GM20431 (cell line): Measurements from ENCODE around the gene ANGPTL2.

Experiments used
- in situ Hi-C: fragments of 300-500 bp; cut with MseI, MboI; formaldehyde crosslinking; loops from one replicate; pipeline ENCODE4 v1.15.0; 2020; ENCODE audit warnings: low sequenced_read_pairs; ENCODE audit not compliant: unreplicated experiment

The ANGPTL2 gene

GRCh38 chr9:127137640-127138360 lies 15.4 kb upstream of the ANGPTL2 start:
- in situ Hi-C loops = no loop called here

DNA sequence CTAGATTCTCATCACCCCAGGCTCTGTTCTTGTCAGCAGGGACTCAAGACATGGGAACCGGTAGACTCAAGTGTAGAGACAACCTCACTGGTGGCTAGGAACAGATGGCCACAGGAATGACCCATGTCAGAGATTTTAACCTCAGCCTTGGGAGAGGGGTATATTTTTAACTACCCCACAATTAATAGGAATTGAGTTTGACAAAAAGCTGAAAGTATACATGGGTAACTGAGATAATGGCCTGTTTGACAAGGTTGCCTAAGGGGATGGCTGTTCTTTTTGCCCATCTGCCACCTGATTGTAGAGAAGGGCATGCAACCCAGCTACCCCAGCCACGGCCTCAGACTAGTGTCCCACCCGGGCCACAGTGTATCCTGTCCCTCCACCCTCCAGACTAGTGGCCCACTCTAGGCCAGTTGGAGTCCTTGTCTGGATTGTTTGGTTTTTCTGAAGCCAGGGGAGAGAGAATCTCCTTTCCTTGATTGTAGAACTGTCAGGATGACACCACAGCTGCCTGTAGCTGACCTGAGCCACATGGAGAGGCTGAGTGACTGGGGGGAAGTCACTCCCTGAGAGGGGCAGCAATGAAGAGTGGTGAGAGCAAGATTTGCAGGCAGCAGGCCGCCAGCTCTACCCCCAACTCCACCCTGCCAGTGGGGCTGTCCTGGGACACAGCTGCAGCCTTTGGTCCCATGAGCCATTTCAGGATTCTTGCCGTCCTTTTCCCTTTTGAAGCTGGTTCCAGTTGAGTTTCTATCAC lies 14.6 kb upstream of the ANGPTL2 start:
- in situ Hi-C loops = no loop called here

DNA sequence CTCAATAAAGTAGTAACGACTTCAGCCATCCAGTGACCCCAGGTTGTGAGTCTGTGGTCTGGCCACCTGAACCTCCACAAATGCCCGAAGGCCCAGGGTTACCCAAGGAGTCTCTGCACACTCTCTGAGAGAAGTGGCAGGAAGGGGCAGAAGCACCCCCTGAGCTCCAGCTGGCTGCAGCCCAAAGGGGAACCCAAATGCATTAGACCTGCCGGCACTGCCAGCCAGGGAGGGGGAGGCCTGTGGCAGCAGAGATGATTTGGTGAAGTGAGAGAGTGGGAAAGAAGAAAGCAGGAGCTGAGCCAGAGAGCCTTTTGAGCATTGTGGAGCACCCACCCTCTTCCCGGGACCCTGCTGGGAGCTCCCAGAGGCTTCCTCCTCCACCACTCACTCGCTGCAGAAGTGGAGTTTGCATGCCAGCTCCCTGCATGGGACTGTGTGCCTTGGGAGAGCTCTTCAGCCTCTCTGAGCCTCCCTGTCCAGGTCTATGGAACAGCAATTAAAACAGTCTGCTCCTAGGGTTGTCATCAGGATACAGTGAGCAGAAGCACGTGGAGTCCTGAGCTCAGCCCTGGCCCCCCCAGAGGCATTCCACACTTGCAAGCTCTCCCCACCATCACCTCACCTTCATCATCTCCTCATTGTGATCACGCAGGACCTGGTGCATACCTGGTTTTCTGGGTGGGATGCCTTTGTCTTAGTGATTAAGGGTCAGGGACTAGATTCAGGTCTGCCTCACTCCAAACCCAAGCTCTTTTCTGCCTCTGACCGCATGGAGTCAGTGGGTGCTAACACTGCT lies 13.8 kb upstream of the ANGPTL2 start:
- in situ Hi-C loops = no loop called here

GRCh38 chr9:127135056-127135745 lies 12.8 kb upstream of the ANGPTL2 start:
- in situ Hi-C loops = no loop called here

- in situ Hi-C loops = no loop called here
These were observed 11.3 kb upstream of the ANGPTL2 start for GRCh38 chr9:127133739-127134167.

GRCh38 chr9:127132921-127133647 lies 10.6 kb upstream of the ANGPTL2 start:
- in situ Hi-C loops = no loop called here

- in situ Hi-C loops = no loop called here
These were observed 9.9 kb upstream of the ANGPTL2 start for GRCh38 chr9:127132375-127132774.

- in situ Hi-C loops = no loop called here
These were observed 9.4 kb upstream of the ANGPTL2 start for GRCh38 chr9:127131871-127132270.

DNA sequence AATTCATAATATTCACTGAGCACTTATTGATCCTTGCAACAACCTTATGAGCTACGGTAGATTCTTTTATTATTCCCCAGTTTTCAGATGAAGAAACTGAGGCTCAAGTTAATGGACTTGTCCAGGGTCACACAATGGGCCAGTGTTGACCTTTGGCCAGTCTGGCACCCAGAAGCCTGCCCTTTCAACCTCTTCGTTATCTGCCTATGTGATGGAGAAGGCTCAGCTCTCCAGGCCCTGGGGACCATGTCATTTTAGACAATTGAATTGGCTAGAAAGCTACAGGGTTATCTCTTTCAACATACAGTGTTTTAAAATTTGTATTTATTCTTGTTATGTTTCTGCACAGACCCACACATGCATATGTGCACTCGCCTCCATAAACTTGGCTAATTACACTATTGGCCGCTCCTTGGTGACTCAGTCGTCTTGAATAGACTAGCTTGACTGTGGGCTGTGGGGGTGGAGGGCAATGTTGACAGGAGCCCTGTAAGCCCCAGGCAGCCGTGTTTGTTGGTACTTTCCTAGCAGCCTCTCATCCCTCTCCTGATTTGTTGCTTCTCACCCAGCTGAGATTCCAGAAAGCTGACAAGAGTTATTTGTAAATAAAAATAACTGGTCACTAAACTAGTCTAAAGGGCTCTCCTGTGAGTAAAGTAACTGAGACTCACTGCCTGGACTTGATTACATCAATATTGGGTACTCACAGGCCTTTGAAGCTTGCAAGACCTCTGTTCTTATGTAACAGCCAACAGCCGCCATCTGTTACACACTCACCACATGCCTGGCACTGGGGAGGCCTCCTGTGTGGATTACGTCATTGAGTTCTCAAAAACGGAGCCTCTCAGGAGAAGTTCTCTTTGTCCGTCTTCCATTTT lies 8.5 kb upstream of the ANGPTL2 start:
- in situ Hi-C loops = no loop called here

GRCh38 chr9:127130235-127130634 lies 7.8 kb upstream of the ANGPTL2 start:
- in situ Hi-C loops = no loop called here

DNA sequence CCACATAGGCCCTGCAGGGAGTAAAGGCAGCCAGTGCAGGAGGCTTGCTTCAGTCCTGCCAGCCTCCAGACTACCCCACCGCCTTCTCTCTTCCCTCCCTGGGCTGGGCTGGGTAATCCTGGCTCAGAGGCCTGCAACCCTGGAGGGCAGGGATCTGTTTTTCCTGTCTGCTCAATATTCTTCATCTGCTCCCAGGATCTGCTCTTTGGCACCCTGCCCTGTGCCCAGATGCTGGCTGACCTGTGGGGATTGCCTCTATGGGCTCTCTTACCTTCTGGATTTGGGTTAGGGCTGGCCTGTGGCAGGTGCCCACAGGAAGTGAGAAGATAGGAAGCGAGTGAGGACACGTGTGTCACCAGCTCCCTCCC lies 7.3 kb upstream of the ANGPTL2 start:
- in situ Hi-C loops = no loop called here

- in situ Hi-C loops = no loop called here
These were observed 6.8 kb upstream of the ANGPTL2 start for GRCh38 chr9:127129073-127129717.

DNA sequence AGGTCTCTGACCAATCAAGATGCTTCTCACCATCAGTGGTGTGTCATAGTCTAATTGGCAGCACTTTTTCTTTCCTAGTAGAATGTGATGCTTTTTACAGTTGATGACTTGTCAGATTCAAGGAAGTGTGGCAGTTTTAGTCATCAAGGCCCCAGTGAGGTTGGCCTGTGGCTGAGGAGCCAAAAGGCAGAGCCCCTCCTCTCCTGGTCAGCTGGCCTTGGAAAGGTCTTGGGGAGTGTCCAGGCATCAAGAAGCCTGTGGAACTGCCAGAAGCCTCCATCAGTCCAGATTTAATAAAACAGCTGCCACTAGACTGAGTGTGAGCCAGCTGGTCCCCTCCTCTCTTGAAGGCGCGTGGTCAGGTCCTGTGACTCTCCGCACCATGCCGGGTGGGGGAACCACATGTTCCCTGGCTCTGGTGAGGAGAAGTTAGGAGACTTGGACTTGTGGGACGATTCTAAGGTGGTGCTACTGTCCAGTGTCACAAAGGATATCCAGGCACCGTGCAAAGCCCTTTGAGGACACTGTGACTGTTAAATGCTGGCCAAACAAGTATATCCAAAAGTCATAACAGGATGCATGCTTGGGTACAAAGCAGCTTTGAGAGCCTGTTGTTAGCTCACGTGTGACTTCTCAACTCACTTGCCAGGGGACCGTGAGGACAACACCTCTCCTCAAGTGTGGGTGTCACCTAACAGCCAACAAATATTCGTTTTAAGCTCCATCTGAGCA lies 6.1 kb upstream of the ANGPTL2 start:
- in situ Hi-C loops = no loop called here

GRCh38 chr9:127126971-127127370 lies 4.5 kb upstream of the ANGPTL2 start:
- in situ Hi-C loops = no loop called here

DNA sequence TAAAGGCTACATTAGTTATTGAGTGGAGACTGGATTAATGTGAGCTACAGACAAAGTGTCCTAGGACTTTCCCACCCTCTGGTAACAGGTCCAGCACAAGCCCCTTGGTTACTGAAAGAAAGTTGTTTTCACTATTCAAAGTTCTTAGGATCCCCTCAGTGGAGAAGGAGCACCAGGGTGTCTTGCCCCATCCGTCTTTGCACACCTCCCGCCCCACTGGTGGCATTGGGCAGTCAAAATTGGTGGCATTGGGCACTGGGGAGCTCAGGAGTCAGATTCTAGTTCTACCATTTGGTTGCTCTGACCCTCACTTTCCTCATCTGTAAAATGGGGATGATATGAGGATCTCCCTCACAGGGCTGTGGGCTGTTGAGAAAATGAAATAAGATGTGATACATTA lies 2.4 kb upstream of the ANGPTL2 start:
- in situ Hi-C loops = no loop called here

GRCh38 chr9:127124111-127124531 lies 1.7 kb upstream of the ANGPTL2 start:
- in situ Hi-C loops = no loop called here

- in situ Hi-C loops = no loop called here
These were observed 842 bp upstream of the ANGPTL2 start for GRCh38 chr9:127123064-127123890.
